Body of pancreas (tissue), 4 donors: ENCODE results near the gene HEATR5A.

Source experiments
- CTCF ChIP-seq, 7 experiments: fragments of 450-650 bp in 4 of 7; fragments of 200-600 bp in 3 of 7; sonication (generic) in 3 of 7; IDR thresholded peaks; one replicate each; pipeline ENCODE4 v1.5.1; 2016 to 2019; ENCODE audit warnings: antibody characterized with exemption in 7 of 7
- POLR2A ChIP-seq, 3 donors: fragments of 450-650 bp; IDR thresholded peaks; one replicate each; pipeline ENCODE4 v1.6.1; 2016; ENCODE audit warnings: antibody characterized with exemption in 3 of 3, mild to moderate bottlenecking in 2 of 3

- TF ChIP-seq POLR2A (IDR thresholded peaks at IDR 0.05) (no peak), CTCF (IDR thresholded peaks at IDR 0.05) (no peak)
Observed at GRCh38 chr14:31380106-31380505, 40.2 kb downstream of the HEATR5A start.
